B cell (primary cell): ENCODE measurements around the gene SMIM35. TPM values are rescaled to one million over a fixed set of nuclear protein-coding genes. Genes with fewer than 3 reads are reported as not detected.

Experiments used
- ATAC-seq: fragments of 200-7000 bp; cut with Tn5 transposase; one replicate; pipeline ENCODE4 v1.10.0; 2021; ENCODE audit warnings: low read depth, mild to moderate bottlenecking, moderate number of reproducible peaks, moderate library complexity
- CTCF ChIA-PET: fragments of 350-600 bp; sonication (Branson Sonifier 250); formaldehyde crosslinking; loops from one replicate; lab custom pipeline; 2021; ENCODE audit warnings: antibody characterized with exemption, inconsistent platforms; lab: Charles Lee
- POLR2A ChIA-PET: fragments of 350-600 bp; sonication (Branson Sonifier 250); formaldehyde crosslinking; loops from one replicate; lab custom pipeline; 2021; ENCODE audit warnings: antibody characterized with exemption; lab: Charles Lee
- DNase-seq: peaks from one replicate; pipeline ENCODE4 v3.0.0; 2013
- H2AFZ ChIP-seq: 2 replicates; pipeline ENCODE4 v1.6.1; 2012; ENCODE audit warnings: mild to moderate bottlenecking, low read depth, low read length; ENCODE audit not compliant: insufficient read depth, poor library complexity, severe bottlenecking
- H3K27ac ChIP-seq, 2 donors: 1 replicate in 1 of 2; 2 replicates in 1 of 2; pipeline ENCODE4 v1.5.1; 2012 to 2013; ENCODE audit warnings: low read length in 2 of 2, mild to moderate bottlenecking in 2 of 2, moderate library complexity in 1 of 2
- H3K27me3 ChIP-seq, 4 experiments: fragments of 200-600 bp in 1 of 4; sonication (generic) in 1 of 4; replicated peaks in 1 of 4; 1 replicate in 2 of 4; 2 replicates in 2 of 4; pipeline versions ENCODE4 v1.6.1 to v1.7.0; 2013 to 2016; ENCODE audit warnings: low read length in 3 of 4, mild to moderate bottlenecking in 2 of 4, mixed read lengths in 1 of 4, moderate library complexity in 1 of 4; ENCODE audit not compliant: insufficient read depth in 4 of 4, control insufficient read depth in 3 of 4; ENCODE audit errors: control extremely low read depth in 1 of 4
- H3K36me3 ChIP-seq, 2 experiments: replicated peaks in 1 of 2; 1 replicate in 1 of 2; 2 replicates in 1 of 2; pipeline versions ENCODE4 v1.6.1 to v1.7.1; 2013; ENCODE audit warnings: low read length in 1 of 2; ENCODE audit not compliant: insufficient read depth in 2 of 2, control insufficient read depth in 1 of 2; ENCODE audit errors: control extremely low read depth in 1 of 2, extremely low read depth in 1 of 2
- H3K4me1 ChIP-seq, 2 donors: fragments of 200-600 bp in 1 of 2; sonication (generic) in 1 of 2; 1 replicate in 1 of 2; 2 replicates in 1 of 2; pipeline versions ENCODE4 v1.5.1 to v1.6.1; 2013 to 2017; ENCODE audit warnings: low read length in 2 of 2; ENCODE audit not compliant: control insufficient read depth in 2 of 2, insufficient read depth in 2 of 2
- H3K4me2 ChIP-seq: replicated peaks from 2 replicates; pipeline ENCODE3; 2012; ENCODE audit warnings: mild to moderate bottlenecking, low read depth, low read length; ENCODE audit not compliant: poor library complexity, severe bottlenecking
- H3K4me3 ChIP-seq, 5 experiments: fragments of 200-600 bp in 1 of 5; sonication (generic) in 1 of 5; 1 replicate in 3 of 5; 2 replicates in 2 of 5; pipeline versions ENCODE4 v1.5.1 to v1.7.0; 2011 to 2016; ENCODE audit warnings: low read length in 4 of 5, mild to moderate bottlenecking in 4 of 5, low read depth in 2 of 5, control low read depth in 1 of 5, moderate library complexity in 1 of 5; ENCODE audit not compliant: insufficient read depth in 1 of 5; ENCODE audit errors: control extremely low read depth in 1 of 5, extremely low read depth in 1 of 5
- H3K79me2 ChIP-seq: fragments of 200-600 bp; sonication (generic); one replicate; pipeline ENCODE4 v1.6.0; 2016; ENCODE audit warnings: low read length; ENCODE audit not compliant: control insufficient read depth, insufficient read depth
- H3K9ac ChIP-seq: fragments of 200-600 bp; sonication (generic); 2 replicates; pipeline ENCODE4 v1.6.1; 2017; ENCODE audit warnings: mild to moderate bottlenecking, low read length, moderate library complexity
- H3K9me3 ChIP-seq, 3 donors: one replicate each; pipeline versions ENCODE4 v1.6.1 to v1.7.1; 2013; ENCODE audit warnings: low read length in 2 of 3; ENCODE audit not compliant: control insufficient read depth in 2 of 3, insufficient read depth in 1 of 3; ENCODE audit errors: control extremely low read depth in 1 of 3
- H4K20me1 ChIP-seq: 2 replicates; pipeline ENCODE4 v1.6.0; 2012; ENCODE audit warnings: mild to moderate bottlenecking, low read length; ENCODE audit not compliant: insufficient read depth, control insufficient read depth, poor library complexity, severe bottlenecking
- H3K27ac Mint-ChIP-seq: one replicate; pipeline ENCODE4 v1.8.0; 2021; ENCODE audit warnings: mixed read lengths
- H3K27me3 Mint-ChIP-seq: one replicate; pipeline ENCODE4 v1.8.0; 2021; ENCODE audit warnings: mixed read lengths
- H3K4me1 Mint-ChIP-seq: one replicate; pipeline ENCODE4 v1.8.0; 2021; ENCODE audit warnings: mixed read lengths
- H3K4me3 Mint-ChIP-seq: one replicate; pipeline ENCODE4 v1.8.0; 2021; ENCODE audit warnings: mixed read lengths
- H3K9me3 Mint-ChIP-seq: one replicate; pipeline ENCODE4 v1.8.0; 2022; ENCODE audit warnings: mixed read lengths; ENCODE audit not compliant: insufficient read depth
- CTCF ChIP-seq: fragments of 200-600 bp; IDR thresholded peaks from one replicate; pipeline ENCODE4 v1.8.0; 2022; ENCODE audit warnings: antibody characterized with exemption, mild to moderate bottlenecking
- EZH2 ChIP-seq: IDR thresholded peaks from 2 replicates; pipeline ENCODE4 v1.6.1; 2012; ENCODE audit warnings: borderline replicate concordance, low read depth, mild to moderate bottlenecking, moderate library complexity, low read length; ENCODE audit not compliant: insufficient read depth, poor library complexity, severe bottlenecking
- WGBS: methylation state at CpG from one replicate; pipeline ENCODE4 v1.1.5; 2013; ENCODE audit warnings: missing lambda C conversion rate; ENCODE audit not compliant: insufficient coverage; 5-methylcytosine and 5-hydroxymethylcytosine counted together
- intact Hi-C: fragments of 100-400 bp; cut with micrococcal nuclease; formaldehyde crosslinking; loops from one replicate; pipeline ENCODE4 v1.10.0; 2022
- polyA plus RNA-seq: library from polyadenylated mRNA; depleted of rRNA; stranded (reverse); fragments of >200 nt; gene quantifications from 2 replicates; pipeline ENCODE4 v1.2.3, GENCODE V29; 2012
- total RNA-seq, 2 donors: library from RNA; stranded (reverse); fragments of 120-200 nt in 1 of 2; gene quantifications; 1 replicate in 1 of 2; 2 replicates in 1 of 2; pipeline versions ENCODE4 v1.2.3 to v1.2.4, GENCODE V29; 2013 to 2022

The SMIM35 gene
- total and polyA plus RNA-seq, 2 donors (not counting 1 experiment from before 2014, with no cell fraction given): 1.3 to 4.5 TPM

- DNase-seq (no peak), ATAC-seq (no peak)
- no peaks in the 10 kb centered on the region for H3K9me3 ChIP-seq
- no peaks in the 10 kb centered on the region for H3K27me3 ChIP-seq
- H3K27ac ChIP-seq: no peak overlapping the region
- ChIA-PET CTCF (interaction anchor here (1.3 to 12.1 kb wide), 10 partner anchors 8 to 188 kb away, joined by 4 to 134 read pairs (median 9); no protein-coding TSS in a partner anchor), POLR2A (interaction anchor here (2.2 to 21.8 kb wide), 4 partner anchors 3 to 20 kb away, joined by 8 to 346 read pairs (median 178); partner anchors contain the start of gene IL10RA)
- Mint-ChIP-seq H3K27me3 (no peaks in the 10 kb centered on the region), H3K9me3 (no peaks in the 10 kb centered on the region), H3K27ac (peak overlapping the region; percentile 65), H3K4me3 (no peak overlapping the region), H3K4me1 (peaks cover 52% of the 10 kb centered on the region)
- intact Hi-C loops: no loop called here
- H3K4me3 ChIP-seq: no peak overlapping the region
- H3K79me2 ChIP-seq: peaks cover 8% of the 10 kb centered on the region
- H3K9ac ChIP-seq: no peak overlapping the region
- TF ChIP-seq EZH2 (no peak), CTCF (no peak)
- no peaks in the 10 kb centered on the region for H4K20me1 ChIP-seq
- H3K36me3 ChIP-seq: peaks cover 7 to 99% of the 10 kb centered on the region in 2 experiments
- H3K4me2 ChIP-seq: no peak overlapping the region
- 100% methylated on average over 1 of the region's 4 CpGs for WGBS
- H2AFZ ChIP-seq: no peak overlapping the region
- H3K4me1 ChIP-seq: peaks cover 9 to 19% of the 10 kb centered on the region in 2 donors
Measured at GRCh38 chr11:117996058-117996457, 90.7 kb downstream of the SMIM35 start.

- H3K27me3 ChIP-seq: no peaks in the 10 kb centered on the region
- Mint-ChIP-seq H3K9me3 (no peaks in the 10 kb centered on the region), H3K27ac (peak overlapping the region; percentile 41), H3K4me3 (no peak overlapping the region), H3K4me1 (peaks cover 54% of the 10 kb centered on the region), H3K27me3 (no peaks in the 10 kb centered on the region)
- no peak overlapping the region for H3K9ac ChIP-seq
- H3K4me3 ChIP-seq: no peak overlapping the region
- H3K27ac ChIP-seq: no peak overlapping the region
- CTCF ChIA-PET: interaction anchor here (1.3 to 12.1 kb wide), 5 partner anchors 45 to 188 kb away, joined by 4 to 134 read pairs (median 16); no protein-coding TSS in a partner anchor
- POLR2A ChIA-PET: interaction anchor here (1.3 to 21.8 kb wide), 4 partner anchors 2 to 44 kb away, joined by 5 to 346 read pairs (median 178); partner anchors contain the start of gene IL10RA
- ATAC-seq: no peak
- intact Hi-C loops: no loop called here
- WGBS: 98% methylated on average over 11 of the region's 11 CpGs
- DNase-seq: no peak
- no peaks in the 10 kb centered on the region for H4K20me1 ChIP-seq
- no peak overlapping the region for H2AFZ ChIP-seq
- peaks cover 8% of the 10 kb centered on the region for H3K79me2 ChIP-seq
- no peak overlapping the region for H3K4me2 ChIP-seq
- H3K36me3 ChIP-seq: peaks cover 7 to 98% of the 10 kb centered on the region in 2 experiments
- TF ChIP-seq EZH2: no peak
- TF ChIP-seq CTCF: no peak
- H3K4me1 ChIP-seq: peaks cover 15 to 24% of the 10 kb centered on the region in 2 donors
- H3K9me3 ChIP-seq: no peaks in the 10 kb centered on the region
Measured at GRCh38 chr11:117995472-117995871, 91.3 kb downstream of the SMIM35 start.
